GM23338 (cell line): Measurements from ENCODE around the gene ERBB4. TPM values are rescaled to one million over a fixed set of nuclear protein-coding genes. Genes with fewer than 3 reads are reported as not detected.

Experiments
- ATAC-seq: fragments of 200-7000 bp; cut with Tn5 transposase; 3 replicates; pipeline ENCODE4 v1.9.1; 2020
- DNase-seq: peaks from one replicate; pipeline ENCODE4 v3.0.0-alpha.2; 2015; ENCODE audit warnings: low spot score
- H2AFZ ChIP-seq: fragments of 200-600 bp; sonication (generic); 2 replicates; pipeline ENCODE4 v1.8.0; 2016; ENCODE audit warnings: antibody characterized with exemption, mild to moderate bottlenecking, moderate library complexity
- H3F3A ChIP-seq: fragments of 200-600 bp; sonication (generic); replicated peaks from 2 replicates; pipeline ENCODE4 v1.8.0; 2017; ENCODE audit warnings: antibody characterized with exemption, mixed run types, low read depth
- H3K27ac ChIP-seq: fragments of 200-600 bp; sonication (generic); 2 replicates; pipeline ENCODE4 v1.6.1; 2016; ENCODE audit warnings: low read depth
- H3K27me3 ChIP-seq: fragments of 200-600 bp; sonication (generic); 2 replicates; pipeline ENCODE4 v1.8.0; 2016; ENCODE audit warnings: mild to moderate bottlenecking, mixed run types, moderate library complexity; ENCODE audit not compliant: insufficient read depth
- H3K36me3 ChIP-seq: fragments of 200-600 bp; sonication (generic); 2 replicates; pipeline ENCODE4 v1.8.0; 2016; ENCODE audit warnings: mild to moderate bottlenecking; ENCODE audit not compliant: insufficient read depth
- H3K4me1 ChIP-seq: fragments of 200-600 bp; sonication (generic); 2 replicates; pipeline ENCODE4 v1.8.0; 2016; ENCODE audit warnings: mild to moderate bottlenecking, moderate library complexity; ENCODE audit not compliant: insufficient read depth
- H3K4me2 ChIP-seq: fragments of 200-600 bp; sonication (generic); 2 replicates; pipeline ENCODE4 v1.7.1; 2017; ENCODE audit warnings: mixed run types
- H3K4me3 ChIP-seq: fragments of 200-600 bp; sonication (generic); 2 replicates; pipeline ENCODE4 v1.6.1; 2016; ENCODE audit warnings: mixed run types
- H3K79me2 ChIP-seq: fragments of 200-600 bp; sonication (generic); replicated peaks from 2 replicates; pipeline ENCODE4 v1.8.0; 2017; ENCODE audit warnings: mild to moderate bottlenecking; ENCODE audit not compliant: insufficient read depth
- H3K9me2 ChIP-seq: fragments of 200-600 bp; sonication (generic); 2 replicates; pipeline ENCODE4 v1.8.0; 2017; ENCODE audit not compliant: insufficient read depth
- H4K20me1 ChIP-seq: fragments of 200-600 bp; sonication (generic); replicated peaks from 2 replicates; pipeline ENCODE4 v1.8.0; 2017; ENCODE audit warnings: mild to moderate bottlenecking; ENCODE audit not compliant: insufficient read depth
- H3K27ac Mint-ChIP-seq: 2 replicates; pipeline ENCODE4 v1.8.0; 2020; ENCODE audit warnings: inconsistent platforms, mild to moderate bottlenecking, moderate library complexity, mixed read lengths
- H3K27me3 Mint-ChIP-seq: 3 replicates; pipeline ENCODE4 v1.8.0; 2022; ENCODE audit warnings: low read depth, mild to moderate bottlenecking, moderate library complexity, mixed read lengths, inconsistent platforms; ENCODE audit not compliant: insufficient read depth, poor library complexity
- H3K36me3 Mint-ChIP-seq: 3 replicates; pipeline ENCODE4 v1.8.0; 2021; ENCODE audit warnings: low read depth, mild to moderate bottlenecking, inconsistent platforms, moderate library complexity, mixed read lengths
- H3K4me1 Mint-ChIP-seq: 3 replicates; pipeline ENCODE4 v1.8.0; 2020; ENCODE audit warnings: mild to moderate bottlenecking, inconsistent platforms, mixed read lengths
- H3K4me3 Mint-ChIP-seq: 3 replicates; pipeline ENCODE4 v1.8.0; 2021; ENCODE audit warnings: moderate library complexity, mild to moderate bottlenecking, inconsistent platforms, mixed read lengths
- H3K9me3 Mint-ChIP-seq: 3 replicates; pipeline ENCODE4 v1.8.0; 2020; ENCODE audit warnings: moderate library complexity, mild to moderate bottlenecking, inconsistent platforms, mixed read lengths
- CREB1 ChIP-seq: fragments of 250-450 bp; sonication (Bioruptor Pico); IDR thresholded peaks from 2 replicates; pipeline ENCODE4 v1.5.0; 2020; ENCODE audit warnings: low read depth, mild to moderate bottlenecking, moderate library complexity
- EZH2phosphoT487 ChIP-seq: fragments of 200-600 bp; sonication (generic); IDR thresholded peaks from one replicate; pipeline ENCODE4 v1.8.1; 2018; ENCODE audit warnings: antibody characterized with exemption; ENCODE audit not compliant: unreplicated experiment
- JUNB ChIP-seq: IDR thresholded peaks from one replicate; pipeline ENCODE4 v1.6.1; 2016; ENCODE audit warnings: antibody characterized with exemption; ENCODE audit not compliant: unreplicated experiment
- NANOG ChIP-seq: IDR thresholded peaks from 2 replicates; pipeline ENCODE4 v1.6.1; 2016; ENCODE audit warnings: antibody characterized with exemption, borderline replicate concordance
- POLR2AphosphoS5 ChIP-seq: IDR thresholded peaks from 2 replicates; pipeline ENCODE4 v1.6.1; 2016; ENCODE audit warnings: antibody characterized with exemption, low read depth
- REST ChIP-seq: IDR thresholded peaks from one replicate; pipeline ENCODE4 v1.6.1; 2018; ENCODE audit warnings: antibody characterized with exemption; ENCODE audit not compliant: unreplicated experiment
- ZNF331 ChIP-seq: fragments of 250-450 bp; sonication (Bioruptor Pico); IDR thresholded peaks from 2 replicates; pipeline ENCODE4 v1.5.0; 2020; ENCODE audit warnings: low read depth, mild to moderate bottlenecking, moderate library complexity
- polyA plus RNA-seq: library from polyadenylated mRNA; unstranded; fragments of >200 nt; fragmentation: Nextera tagmentation; extraction: Ambion mirVana; gene quantifications from 2 replicates; pipeline ENCODE4 v1.2.1, GENCODE V29; 2016
- total RNA-seq: library from RNA; depleted of rRNA; stranded (reverse); fragments of >200 nt; shearing (Covaris generic); gene quantifications from 2 replicates; pipeline ENCODE4 v1.2.3, GENCODE V29; 2014
- TF ChIP-seq, protein P1 (sequence below): IDR thresholded peaks from 2 replicates; pipeline ENCODE4 v1.6.1; 2016; ENCODE audit warnings: antibody characterized with exemption
- TF ChIP-seq, protein P2 (sequence below), 2 experiments: fragments of 200-600 bp in 1 of 2; sonication (generic) in 1 of 2; conservative IDR thresholded peaks; 2 replicates each; pipeline versions ENCODE4 v1.5.1 to v1.6.1; 2016 to 2017; ENCODE audit warnings: antibody characterized with exemption in 2 of 2, low read depth in 2 of 2, mild to moderate bottlenecking in 2 of 2, moderate library complexity in 1 of 2

Gene ERBB4
- total and polyA plus RNA-seq, 2 experiments from 2014 or later: 0.73 to 1.1 TPM

GRCh38 chr2:211479536-211480150, 1059.0 kb downstream of the ERBB4 start:
- no peaks in the 10 kb centered on the region; the same call in 2 of the 3 replicates for H3K4me1 Mint-ChIP-seq
- peaks cover 5% of the 10 kb centered on the region for H3K27me3 Mint-ChIP-seq
- Histone ChIP-seq H3K79me2 (no peaks in the 10 kb centered on the region), H3K4me3 (no peak overlapping the region), H2AFZ (no peak overlapping the region), H3K4me1 (no peaks in the 10 kb centered on the region), H3F3A (no peaks in the 10 kb centered on the region), H3K4me2 (no peak overlapping the region), H3K9me2 (no peaks in the 10 kb centered on the region), H3K36me3 (no peaks in the 10 kb centered on the region), H4K20me1 (no peaks in the 10 kb centered on the region), H3K27me3 (no peaks in the 10 kb centered on the region), H3K27ac (no peak overlapping the region)
- no peak overlapping the region for H3K4me3 Mint-ChIP-seq
- TF ChIP-seq POLR2AphosphoS5 (no peak), EZH2phosphoT487 (no peak)
- TF ChIP-seq, protein P1, sequence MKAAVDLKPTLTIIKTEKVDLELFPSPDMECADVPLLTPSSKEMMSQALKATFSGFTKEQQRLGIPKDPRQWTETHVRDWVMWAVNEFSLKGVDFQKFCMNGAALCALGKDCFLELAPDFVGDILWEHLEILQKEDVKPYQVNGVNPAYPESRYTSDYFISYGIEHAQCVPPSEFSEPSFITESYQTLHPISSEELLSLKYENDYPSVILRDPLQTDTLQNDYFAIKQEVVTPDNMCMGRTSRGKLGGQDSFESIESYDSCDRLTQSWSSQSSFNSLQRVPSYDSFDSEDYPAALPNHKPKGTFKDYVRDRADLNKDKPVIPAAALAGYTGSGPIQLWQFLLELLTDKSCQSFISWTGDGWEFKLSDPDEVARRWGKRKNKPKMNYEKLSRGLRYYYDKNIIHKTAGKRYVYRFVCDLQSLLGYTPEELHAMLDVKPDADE: no peak
- DNase-seq (no peak), ATAC-seq (no peak)
- no peaks in the 10 kb centered on the region for H3K36me3 Mint-ChIP-seq
- H3K9me3 Mint-ChIP-seq: no peaks in the 10 kb centered on the region
- no peak overlapping the region for H3K27ac Mint-ChIP-seq

DNA sequence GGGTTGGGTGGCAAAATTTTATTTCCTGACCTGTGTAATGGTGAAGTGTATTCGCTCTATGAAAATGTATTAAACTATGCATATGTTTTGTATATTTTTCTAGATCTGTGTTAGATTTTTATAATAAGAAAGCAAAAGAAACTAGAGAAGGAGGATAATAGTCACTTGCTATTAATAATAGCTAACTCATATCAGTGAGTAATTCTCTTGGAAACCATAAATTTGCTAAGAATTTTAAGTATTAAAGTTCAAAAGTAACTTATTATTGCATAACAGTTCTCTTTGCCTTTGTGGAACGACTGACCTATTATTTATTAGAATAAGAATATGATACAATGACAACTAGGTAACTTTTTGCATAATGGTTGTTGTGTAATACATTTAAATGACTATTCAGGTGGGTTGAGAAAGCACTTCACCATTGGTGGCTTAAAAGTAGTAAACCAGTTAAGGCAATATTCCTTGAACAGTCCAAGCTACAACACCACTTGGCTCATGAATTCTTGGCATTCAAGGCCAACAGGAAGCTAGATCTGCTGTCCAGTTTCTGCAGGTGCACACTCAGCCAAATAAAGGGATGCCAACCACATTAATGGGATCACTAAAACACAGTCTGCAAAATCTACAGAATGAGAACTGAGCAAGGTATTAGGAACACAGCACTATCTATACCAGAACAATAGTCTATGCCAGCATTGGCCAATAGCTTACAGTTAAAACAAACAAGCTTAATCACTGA, 1060.9 kb downstream of the ERBB4 start:
- Mint-ChIP-seq H3K4me3 (no peak overlapping the region), H3K27me3 (peaks cover 5% of the 10 kb centered on the region), H3K27ac (no peak overlapping the region), H3K9me3 (peaks cover 3% of the 10 kb centered on the region; the same call in 1 of the 3 replicates), H3K36me3 (no peaks in the 10 kb centered on the region), H3K4me1 (no peaks in the 10 kb centered on the region; the same call in 2 of the 3 replicates)
- H3K9me2 ChIP-seq: no peaks in the 10 kb centered on the region
- ATAC-seq (no peak), DNase-seq (no peak)
- no peak overlapping the region for H3K4me3 ChIP-seq
- H3K4me1 ChIP-seq: no peaks in the 10 kb centered on the region
- H3K4me2 ChIP-seq: no peak overlapping the region
- H2AFZ ChIP-seq: no peak overlapping the region
- H4K20me1 ChIP-seq: no peaks in the 10 kb centered on the region
- H3K27me3 ChIP-seq: no peaks in the 10 kb centered on the region
- H3K36me3 ChIP-seq: no peaks in the 10 kb centered on the region
- H3K79me2 ChIP-seq: no peaks in the 10 kb centered on the region
- H3F3A ChIP-seq: no peaks in the 10 kb centered on the region
- H3K27ac ChIP-seq: no peak overlapping the region
- TF ChIP-seq POLR2AphosphoS5 (no peak), JUNB (no peak), CREB1 (CRISPR knock-in tag) (no peak), NANOG (no peak), REST (no peak), ZNF331 (CRISPR knock-in tag) (no peak)
- TF ChIP-seq, protein P2, sequence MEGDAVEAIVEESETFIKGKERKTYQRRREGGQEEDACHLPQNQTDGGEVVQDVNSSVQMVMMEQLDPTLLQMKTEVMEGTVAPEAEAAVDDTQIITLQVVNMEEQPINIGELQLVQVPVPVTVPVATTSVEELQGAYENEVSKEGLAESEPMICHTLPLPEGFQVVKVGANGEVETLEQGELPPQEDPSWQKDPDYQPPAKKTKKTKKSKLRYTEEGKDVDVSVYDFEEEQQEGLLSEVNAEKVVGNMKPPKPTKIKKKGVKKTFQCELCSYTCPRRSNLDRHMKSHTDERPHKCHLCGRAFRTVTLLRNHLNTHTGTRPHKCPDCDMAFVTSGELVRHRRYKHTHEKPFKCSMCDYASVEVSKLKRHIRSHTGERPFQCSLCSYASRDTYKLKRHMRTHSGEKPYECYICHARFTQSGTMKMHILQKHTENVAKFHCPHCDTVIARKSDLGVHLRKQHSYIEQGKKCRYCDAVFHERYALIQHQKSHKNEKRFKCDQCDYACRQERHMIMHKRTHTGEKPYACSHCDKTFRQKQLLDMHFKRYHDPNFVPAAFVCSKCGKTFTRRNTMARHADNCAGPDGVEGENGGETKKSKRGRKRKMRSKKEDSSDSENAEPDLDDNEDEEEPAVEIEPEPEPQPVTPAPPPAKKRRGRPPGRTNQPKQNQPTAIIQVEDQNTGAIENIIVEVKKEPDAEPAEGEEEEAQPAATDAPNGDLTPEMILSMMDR (conservative IDR thresholded peaks at IDR 0.05; ENCODE audit: low read depth in 2 of 2): no peak
